Coronary artery (tissue), 2 donors: ENCODE measurements around the gene PCARE.

Source experiments
- DNase-seq: peaks from one replicate; pipeline ENCODE4 v3.0.0-alpha.2; 2017; ENCODE audit warnings: low spot score
- H3K27ac ChIP-seq, 2 donors: fragments of 200-600 bp; sonication (generic); one replicate each; pipeline ENCODE4 v1.5.1; 2016 to 2019
- H3K4me3 ChIP-seq: fragments of 200-600 bp; sonication (generic); 2 replicates; pipeline ENCODE4 v1.5.1; 2016; ENCODE audit warnings: mild to moderate bottlenecking, moderate library complexity
- CTCF ChIP-seq: fragments of 200-600 bp; sonication (generic); IDR thresholded peaks from one replicate; pipeline ENCODE4 v1.5.1; 2019; ENCODE audit warnings: antibody characterized with exemption

PCARE gene

DNA sequence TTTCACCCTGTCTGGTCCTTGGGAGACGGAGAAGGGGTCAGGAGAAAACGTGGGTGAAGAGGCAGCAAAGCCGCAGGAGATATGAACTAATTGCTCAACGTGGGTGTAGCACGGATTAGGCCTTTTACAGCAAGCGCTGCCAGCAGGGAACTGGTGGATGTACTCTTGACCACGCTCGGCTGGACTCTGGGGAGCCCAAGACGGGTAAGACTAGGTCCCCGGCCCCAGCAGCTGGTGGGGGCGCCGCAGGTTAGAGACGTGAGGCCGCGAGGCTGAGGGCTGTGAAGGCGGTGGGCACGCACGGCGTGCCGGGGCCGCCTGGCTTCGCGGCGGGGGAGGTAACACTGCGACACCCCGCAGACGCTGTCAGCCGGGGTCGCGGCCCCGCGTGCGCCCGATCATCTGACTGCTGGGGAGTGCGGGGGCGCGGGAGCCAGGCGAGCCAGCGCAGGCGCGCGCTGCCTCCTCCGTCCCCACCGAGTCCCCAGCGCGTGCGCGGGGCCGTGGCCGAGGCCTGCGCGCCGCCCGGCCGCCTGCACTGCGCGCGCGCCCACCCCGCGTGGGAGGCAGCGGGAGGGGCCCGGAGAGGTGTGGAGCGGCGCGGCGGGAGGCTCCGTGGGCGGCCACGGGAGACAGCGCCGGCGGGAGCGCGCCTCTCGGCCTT, 40.8 kb upstream of the PCARE start, which contains the start of gene CLIP4:
CLIP4 (plus strand) TSS at position 470 of the 664 bp plus-strand sequence. CDS start 5,974 bp downstream, outside the sequence.
- TF ChIP-seq CTCF = no peak
- Histone ChIP-seq H3K27ac (peak within 1 kb of the TSS; percentile 91 to 94), H3K4me3 (peak within 1 kb of the TSS; percentile 90)
- DNase-seq = no peak

- no peak for TF ChIP-seq CTCF
These were observed 40.2 kb upstream of the PCARE start for GRCh38 chr2:29114586-29114945.

DNA sequence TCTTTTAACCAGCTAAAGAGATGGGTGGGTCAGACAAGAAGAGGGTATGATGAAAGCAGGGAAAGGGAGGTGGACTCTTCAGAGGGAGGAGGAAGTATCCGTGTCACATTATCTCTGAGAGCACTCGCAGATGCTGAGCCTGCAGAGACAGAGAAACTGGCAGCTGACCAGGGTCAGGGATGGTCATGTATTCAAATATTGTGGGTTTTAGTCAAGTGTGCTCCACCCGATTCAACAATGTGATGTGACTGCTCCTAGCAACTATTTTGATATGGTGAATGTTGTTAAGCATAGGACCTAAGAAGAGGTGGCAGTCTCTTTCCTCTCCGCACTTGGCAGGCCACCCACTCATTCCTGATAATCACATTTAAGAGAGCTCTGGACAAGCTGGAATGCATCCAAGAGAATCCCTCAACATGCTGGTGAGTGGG, 39.6 kb upstream of the PCARE start:
- TF ChIP-seq CTCF = no peak
- H3K27ac ChIP-seq = peak overlapping the region in 1 of 2 donors; percentile 94
- DNase-seq = no peak

More at GRCh38 chr2:29114586-29114945, 40.2 kb upstream of the PCARE start:
- Histone ChIP-seq H3K27ac (peak overlapping the region; percentile 77 to 94), H3K4me3 (peak overlapping the region; percentile 90)
- DNase-seq = no peak

DNA sequence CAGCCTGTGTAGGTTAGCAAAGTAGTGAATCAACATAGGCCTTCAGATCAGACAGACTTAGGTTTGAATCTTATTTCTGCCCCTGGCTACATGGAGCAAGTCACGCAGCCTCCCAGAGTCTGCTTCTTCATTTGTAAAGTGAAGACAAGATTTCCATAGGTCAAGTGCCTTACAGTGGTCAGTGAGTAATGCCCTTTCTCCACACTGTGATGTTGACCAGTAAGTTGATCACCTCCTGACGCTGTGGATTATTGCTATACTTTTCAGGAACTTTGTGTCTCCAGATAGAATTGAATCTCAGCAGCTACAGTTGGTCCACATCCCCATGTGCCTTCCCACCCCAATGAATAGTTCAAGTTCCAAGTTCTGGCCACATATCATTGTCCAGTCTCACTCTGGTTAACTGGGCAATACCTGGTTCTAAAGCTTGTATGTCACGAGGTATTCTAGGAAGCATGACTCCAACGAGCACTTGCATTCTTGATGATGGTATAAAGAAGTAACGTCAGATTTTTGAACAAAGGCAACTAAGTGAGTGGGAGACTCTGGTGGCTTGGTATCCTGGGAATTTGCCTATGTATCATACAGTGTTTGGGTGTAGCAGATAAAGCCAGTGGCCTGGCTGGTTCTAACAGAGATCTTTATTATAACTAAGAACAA, 38.8 kb upstream of the PCARE start:
- H3K27ac ChIP-seq = peak overlapping the region in 1 of 2 donors; percentile 94
- DNase-seq = no peak

More for the DNA sequence above, 39.6 kb upstream of the PCARE start:
- H3K4me3 ChIP-seq = no peak overlapping the region

DNA sequence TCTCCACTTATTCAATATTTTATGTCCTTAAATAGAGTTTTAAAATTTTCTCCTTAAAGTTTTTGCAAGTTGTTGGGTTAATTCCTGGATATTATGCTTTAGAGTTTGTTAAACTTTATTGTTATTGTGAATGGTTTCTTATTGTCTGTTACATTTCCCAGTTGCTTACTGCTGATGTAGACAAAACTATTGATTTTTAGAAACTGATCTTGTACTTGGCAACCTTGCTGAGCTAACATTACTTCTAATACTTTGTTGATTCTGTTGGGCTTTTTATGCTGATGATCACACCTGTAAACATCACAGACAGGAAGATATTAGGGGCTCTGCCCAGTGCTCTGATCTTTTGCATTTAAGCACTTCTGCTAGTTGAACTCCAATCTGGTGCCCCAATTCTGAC, 38.1 kb upstream of the PCARE start:
- no peak for DNase-seq
- H3K27ac ChIP-seq = no peak overlapping the region
- no peak overlapping the region for H3K4me3 ChIP-seq
- TF ChIP-seq CTCF = no peak

More for the DNA sequence above, 38.8 kb upstream of the PCARE start:
- TF ChIP-seq CTCF = no peak
- H3K4me3 ChIP-seq = no peak overlapping the region

GRCh38 chr2:29110916-29111535, 36.7 kb upstream of the PCARE start:
- no peak overlapping the region for H3K27ac ChIP-seq
- H3K4me3 ChIP-seq = no peak overlapping the region
- no peak for DNase-seq
- no peak for TF ChIP-seq CTCF
